ENCODE measurements around the gene ANO1.

- TF ChIP-seq CTCF (IDR thresholded peaks at IDR 0.05; ENCODE audit: low read depth, low read length) (no peak), EZH2phosphoT487 (IDR thresholded peaks at IDR 0.05; ENCODE audit: low read depth) (no peak)
Measured at GRCh38 chr11:70187771-70188170, 109.7 kb downstream of the ANO1 start.

Data from OCI-LY3 (cell line).